Measurements from ENCODE around the gene PRRC2C.
"Not testable (repeated sequence)": the region's sequence is repeated elsewhere in the genome, so short reads cannot be mapped to it uniquely, and the experiment has no call there.

Gene PRRC2C

GRCh38 chr1:171600310-171600709, 115.0 kb downstream of the PRRC2C start:
- H3K27ac ChIP-seq (ENCODE audit: low read depth in 2 of 2, low read length in 2 of 2); H3K27me3 ChIP-seq (ENCODE audit: control insufficient read depth in 2 of 2, insufficient read depth in 2 of 2, low read length in 2 of 2); H3K4me1 ChIP-seq (ENCODE audit: control insufficient read depth in 2 of 2, insufficient read depth in 2 of 2, low read length in 2 of 2); H3K9me3 ChIP-seq (ENCODE audit: control insufficient read depth in 2 of 2, low read length in 2 of 2); H3K36me3 ChIP-seq (ENCODE audit: control insufficient read depth in 2 of 2, insufficient read depth in 2 of 2, low read length in 2 of 2); H3K9ac ChIP-seq (ENCODE audit: low read depth in 1 of 2, low read length in 2 of 2); H3K4me3 ChIP-seq (ENCODE audit: low read length in 2 of 2): not testable (repeated sequence)

GRCh38 chr1:171600862-171601261, 115.5 kb downstream of the PRRC2C start:
- H3K4me1 ChIP-seq (ENCODE audit: control insufficient read depth in 2 of 2, insufficient read depth in 2 of 2, low read length in 2 of 2), result no peaks in the 10 kb centered on the region
- H3K4me3 ChIP-seq (ENCODE audit: low read length in 2 of 2), result no peak overlapping the region
- no peak overlapping the region for H3K9ac ChIP-seq (ENCODE audit: low read depth in 1 of 2, low read length in 2 of 2)
- H3K9me3 ChIP-seq (ENCODE audit: control insufficient read depth in 2 of 2, low read length in 2 of 2), result no peaks in the 10 kb centered on the region
- no peaks in the 10 kb centered on the region for H3K27me3 ChIP-seq (ENCODE audit: control insufficient read depth in 2 of 2, insufficient read depth in 2 of 2, low read length in 2 of 2)
- H3K36me3 ChIP-seq (ENCODE audit: control insufficient read depth in 2 of 2, insufficient read depth in 2 of 2, low read length in 2 of 2), result no peaks in the 10 kb centered on the region
- H3K27ac ChIP-seq (ENCODE audit: low read depth in 2 of 2, low read length in 2 of 2), result no peak overlapping the region

GRCh38 chr1:171603042-171603441, 117.7 kb downstream of the PRRC2C start:
- H3K9ac ChIP-seq (ENCODE audit: low read depth in 1 of 2, low read length in 2 of 2); H3K27me3 ChIP-seq (ENCODE audit: control insufficient read depth in 2 of 2, insufficient read depth in 2 of 2, low read length in 2 of 2): not testable (repeated sequence)

GRCh38 chr1:171606402-171606941, 121.1 kb downstream of the PRRC2C start:
- H3K27me3 ChIP-seq (ENCODE audit: control insufficient read depth in 2 of 2, insufficient read depth in 2 of 2, low read length in 2 of 2), result no peaks in the 10 kb centered on the region

More at GRCh38 chr1:171603042-171603441, 117.7 kb downstream of the PRRC2C start:
- not testable (repeated sequence) for H3K27ac ChIP-seq (ENCODE audit: low read depth in 2 of 2, low read length in 2 of 2); H3K4me3 ChIP-seq (ENCODE audit: low read length in 2 of 2); H3K9me3 ChIP-seq (ENCODE audit: control insufficient read depth in 2 of 2, low read length in 2 of 2); H3K4me1 ChIP-seq (ENCODE audit: control insufficient read depth in 2 of 2, insufficient read depth in 2 of 2, low read length in 2 of 2); H3K36me3 ChIP-seq (ENCODE audit: control insufficient read depth in 2 of 2, insufficient read depth in 2 of 2, low read length in 2 of 2)

GRCh38 chr1:171610385-171610784, 125.1 kb downstream of the PRRC2C start:
- no peaks in the 10 kb centered on the region for H3K27me3 ChIP-seq (ENCODE audit: control insufficient read depth in 2 of 2, insufficient read depth in 2 of 2, low read length in 2 of 2)
- H3K4me1 ChIP-seq (ENCODE audit: control insufficient read depth in 2 of 2, insufficient read depth in 2 of 2, low read length in 2 of 2), result no peaks in the 10 kb centered on the region
- no peak overlapping the region for H3K9ac ChIP-seq (ENCODE audit: low read depth in 1 of 2, low read length in 2 of 2)
- no peak overlapping the region for H3K4me3 ChIP-seq (ENCODE audit: low read length in 2 of 2)
- H3K36me3 ChIP-seq (ENCODE audit: control insufficient read depth in 2 of 2, insufficient read depth in 2 of 2, low read length in 2 of 2), result no peaks in the 10 kb centered on the region
- no peaks in the 10 kb centered on the region for H3K9me3 ChIP-seq (ENCODE audit: control insufficient read depth in 2 of 2, low read length in 2 of 2)
- no peak overlapping the region for H3K27ac ChIP-seq (ENCODE audit: low read depth in 2 of 2, low read length in 2 of 2)

More at GRCh38 chr1:171606402-171606941, 121.1 kb downstream of the PRRC2C start:
- no peak overlapping the region for H3K27ac ChIP-seq (ENCODE audit: low read depth in 2 of 2, low read length in 2 of 2)
- H3K36me3 ChIP-seq (ENCODE audit: control insufficient read depth in 2 of 2, insufficient read depth in 2 of 2, low read length in 2 of 2), result no peaks in the 10 kb centered on the region
- no peaks in the 10 kb centered on the region for H3K4me1 ChIP-seq (ENCODE audit: control insufficient read depth in 2 of 2, insufficient read depth in 2 of 2, low read length in 2 of 2)
- no peak overlapping the region for H3K9ac ChIP-seq (ENCODE audit: low read depth in 1 of 2, low read length in 2 of 2)
- no peak overlapping the region for H3K4me3 ChIP-seq (ENCODE audit: low read length in 2 of 2)
- no peaks in the 10 kb centered on the region for H3K9me3 ChIP-seq (ENCODE audit: control insufficient read depth in 2 of 2, low read length in 2 of 2)

- H3K4me3 ChIP-seq (ENCODE audit: low read length in 2 of 2), result no peak overlapping the region
- H3K27ac ChIP-seq (ENCODE audit: low read depth in 2 of 2, low read length in 2 of 2), result no peak overlapping the region
- no peak overlapping the region for H3K9ac ChIP-seq (ENCODE audit: low read depth in 1 of 2, low read length in 2 of 2)
- no peaks in the 10 kb centered on the region for H3K4me1 ChIP-seq (ENCODE audit: control insufficient read depth in 2 of 2, insufficient read depth in 2 of 2, low read length in 2 of 2)
- H3K36me3 ChIP-seq (ENCODE audit: control insufficient read depth in 2 of 2, insufficient read depth in 2 of 2, low read length in 2 of 2), result no peaks in the 10 kb centered on the region
- no peaks in the 10 kb centered on the region for H3K9me3 ChIP-seq (ENCODE audit: control insufficient read depth in 2 of 2, low read length in 2 of 2)
- H3K27me3 ChIP-seq (ENCODE audit: control insufficient read depth in 2 of 2, insufficient read depth in 2 of 2, low read length in 2 of 2), result no peaks in the 10 kb centered on the region
These were observed 126.0 kb downstream of the PRRC2C start for GRCh38 chr1:171611306-171611705.

GRCh38 chr1:171613282-171613681, 128.0 kb downstream of the PRRC2C start:
- Histone ChIP-seq H3K9me3 (ENCODE audit: control insufficient read depth in 2 of 2, low read length in 2 of 2) (no peaks in the 10 kb centered on the region), H3K27me3 (ENCODE audit: control insufficient read depth in 2 of 2, insufficient read depth in 2 of 2, low read length in 2 of 2) (no peaks in the 10 kb centered on the region), H3K27ac (ENCODE audit: low read depth in 2 of 2, low read length in 2 of 2) (no peak overlapping the region), H3K4me1 (ENCODE audit: control insufficient read depth in 2 of 2, insufficient read depth in 2 of 2, low read length in 2 of 2) (no peaks in the 10 kb centered on the region), H3K4me3 (ENCODE audit: low read length in 2 of 2) (no peak overlapping the region), H3K9ac (ENCODE audit: low read depth in 1 of 2, low read length in 2 of 2) (no peak overlapping the region), H3K36me3 (ENCODE audit: control insufficient read depth in 2 of 2, insufficient read depth in 2 of 2, low read length in 2 of 2) (no peaks in the 10 kb centered on the region)

GRCh38 chr1:171615122-171615906, 130.0 kb downstream of the PRRC2C start:
- H3K9ac ChIP-seq (ENCODE audit: low read depth in 1 of 2, low read length in 2 of 2); H3K36me3 ChIP-seq (ENCODE audit: control insufficient read depth in 2 of 2, insufficient read depth in 2 of 2, low read length in 2 of 2); H3K27me3 ChIP-seq (ENCODE audit: control insufficient read depth in 2 of 2, insufficient read depth in 2 of 2, low read length in 2 of 2); H3K4me1 ChIP-seq (ENCODE audit: control insufficient read depth in 2 of 2, insufficient read depth in 2 of 2, low read length in 2 of 2); H3K9me3 ChIP-seq (ENCODE audit: control insufficient read depth in 2 of 2, low read length in 2 of 2); H3K27ac ChIP-seq (ENCODE audit: low read depth in 2 of 2, low read length in 2 of 2); H3K4me3 ChIP-seq (ENCODE audit: low read length in 2 of 2): not testable (repeated sequence)

- Histone ChIP-seq H3K9ac (ENCODE audit: low read depth in 1 of 2, low read length in 2 of 2) (no peak overlapping the region), H3K27me3 (ENCODE audit: control insufficient read depth in 2 of 2, insufficient read depth in 2 of 2, low read length in 2 of 2) (no peaks in the 10 kb centered on the region), H3K36me3 (ENCODE audit: control insufficient read depth in 2 of 2, insufficient read depth in 2 of 2, low read length in 2 of 2) (no peaks in the 10 kb centered on the region), H3K4me3 (ENCODE audit: low read length in 2 of 2) (no peak overlapping the region), H3K4me1 (ENCODE audit: control insufficient read depth in 2 of 2, insufficient read depth in 2 of 2, low read length in 2 of 2) (no peaks in the 10 kb centered on the region), H3K27ac (ENCODE audit: low read depth in 2 of 2, low read length in 2 of 2) (no peak overlapping the region), H3K9me3 (ENCODE audit: control insufficient read depth in 2 of 2, low read length in 2 of 2) (no peaks in the 10 kb centered on the region)
These were observed 131.3 kb downstream of the PRRC2C start for GRCh38 chr1:171616586-171616985.

- no peak within 1 kb of the TSS for H3K27ac ChIP-seq (ENCODE audit: low read depth in 2 of 2, low read length in 2 of 2)
- no peaks in the 10 kb centered on the region for H3K36me3 ChIP-seq (ENCODE audit: control insufficient read depth in 2 of 2, insufficient read depth in 2 of 2, low read length in 2 of 2)
- no peaks in the 10 kb centered on the region for H3K9me3 ChIP-seq (ENCODE audit: control insufficient read depth in 2 of 2, low read length in 2 of 2)
- H3K4me1 ChIP-seq (ENCODE audit: control insufficient read depth in 2 of 2, insufficient read depth in 2 of 2, low read length in 2 of 2), result no peaks in the 10 kb centered on the region
- H3K4me3 ChIP-seq (ENCODE audit: low read length in 2 of 2), result no peak within 1 kb of the TSS
- H3K9ac ChIP-seq (ENCODE audit: low read depth in 1 of 2, low read length in 2 of 2), result no peak within 1 kb of the TSS
- no peaks in the 10 kb centered on the region for H3K27me3 ChIP-seq (ENCODE audit: control insufficient read depth in 2 of 2, insufficient read depth in 2 of 2, low read length in 2 of 2)
These were observed 136.8 kb downstream of the PRRC2C start, which contains the start of gene MYOCOS for GRCh38 chr1:171622152-171622462. MYOCOS (plus strand) TSS chr1:171622243; CDS start chr1:171623884, 1,641 bp downstream.
